ENCODE measurements around the gene ALAS1. TPM values are rescaled to one million over a fixed set of nuclear protein-coding genes. Genes with fewer than 3 reads are reported as not detected.

The ALAS1 gene
- total and polyA plus RNA-seq, 2 experiments from 2014 or later: 30.4 to 33.9 TPM

DNA sequence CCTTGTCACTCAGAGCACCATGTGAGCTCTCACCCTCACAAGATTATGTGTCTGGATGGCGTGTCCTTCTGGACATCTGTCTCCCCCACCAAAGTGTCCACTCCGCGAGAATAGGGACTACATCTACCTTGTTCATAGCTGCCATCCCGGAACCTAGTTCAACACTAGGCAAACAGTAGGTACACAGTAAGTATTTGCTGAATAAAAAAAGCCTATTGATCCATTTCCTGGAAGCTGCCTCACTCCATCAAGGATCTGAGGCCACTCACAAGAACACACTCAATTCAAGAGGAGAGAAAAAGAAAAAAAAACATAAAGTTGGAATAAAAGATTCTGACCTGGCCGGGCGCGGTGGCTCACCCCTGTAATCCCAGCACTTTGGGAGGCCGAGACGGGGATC lies 11.2 kb upstream of the ALAS1 start:
- no peaks in the 10 kb centered on the region for H3K9me2 ChIP-seq (ENCODE audit: insufficient read depth)
- DNase-seq: no peak
- in situ Hi-C loops (cut with MboI): no loop called here
- H3K27ac ChIP-seq: no peak overlapping the region
- no peaks in the 10 kb centered on the region for H3K27me3 ChIP-seq (replicated peaks; ENCODE audit: insufficient read depth)
- no peaks in the 10 kb centered on the region for H3K79me2 ChIP-seq (ENCODE audit: insufficient read depth)
- H2AFZ ChIP-seq: no peak overlapping the region
- H3K9me3 ChIP-seq (ENCODE audit: low read depth): no peaks in the 10 kb centered on the region
- H3K4me3 ChIP-seq: no peak overlapping the region
- H3K36me3 ChIP-seq (ENCODE audit: low read depth): no peaks in the 10 kb centered on the region
- 89 to 92% methylated on average over 9 of the region's 9 CpGs for WGBS, 2 experiments (ENCODE audit: low coverage in 1 of 2, low lambda C conversion rate in 2 of 2, missing lambda C conversion rate in 2 of 2)
- H3K9ac ChIP-seq: no peak overlapping the region
- H3K4me2 ChIP-seq (ENCODE audit: unreplicated experiment): no peak overlapping the region
- H3F3A ChIP-seq (ENCODE audit: insufficient read depth): no peaks in the 10 kb centered on the region
- TF ChIP-seq EZH2phosphoT487 (IDR thresholded peaks at IDR 0.05; ENCODE audit: insufficient read depth, low read depth) (no peak), EZH2 (IDR thresholded peaks at IDR 0.05; ENCODE audit: insufficient read depth, poor library complexity, severe bottlenecking) (no peak)
- H3K4me1 ChIP-seq (ENCODE audit: insufficient read depth): peaks cover 11% of the 10 kb centered on the region
- no peaks in the 10 kb centered on the region for H4K20me1 ChIP-seq (ENCODE audit: insufficient read depth)

DNA sequence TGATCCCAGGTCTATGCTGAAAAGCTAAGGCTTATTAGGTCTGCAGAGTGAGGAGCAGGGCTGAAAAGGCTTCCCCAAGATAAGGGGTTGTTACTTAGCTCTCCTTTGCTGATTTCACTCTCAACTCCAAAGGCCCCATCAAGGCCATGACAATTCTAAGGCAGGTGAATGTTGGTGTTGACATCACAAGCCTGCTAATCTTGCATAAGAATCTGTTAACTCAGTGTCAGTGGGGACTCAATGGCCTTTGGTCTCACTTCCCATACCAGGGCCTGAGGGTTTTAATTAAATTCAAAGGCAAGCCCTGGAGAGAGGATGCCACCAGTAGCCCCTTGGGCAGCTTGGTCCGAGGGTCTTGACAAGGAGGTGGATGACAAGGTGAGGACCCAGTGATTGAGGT lies 9.4 kb upstream of the ALAS1 start:
- no peak overlapping the region for H3K27ac ChIP-seq
- no peak overlapping the region for H3K4me3 ChIP-seq
- no peaks in the 10 kb centered on the region for H3K9me2 ChIP-seq (ENCODE audit: insufficient read depth)
- no peaks in the 10 kb centered on the region for H3K9me3 ChIP-seq (ENCODE audit: low read depth)
- no peaks in the 10 kb centered on the region for H3K27me3 ChIP-seq (replicated peaks; ENCODE audit: insufficient read depth)
- no peak for DNase-seq
- in situ Hi-C loops (cut with MboI): no loop called here
- peaks cover 14% of the 10 kb centered on the region for H3K4me1 ChIP-seq (ENCODE audit: insufficient read depth)
- no peak overlapping the region for H3K4me2 ChIP-seq (ENCODE audit: unreplicated experiment)
- H3F3A ChIP-seq (ENCODE audit: insufficient read depth): no peaks in the 10 kb centered on the region
- no peak overlapping the region for H3K9ac ChIP-seq
- WGBS, 2 experiments (ENCODE audit: low coverage in 1 of 2, low lambda C conversion rate in 2 of 2, missing lambda C conversion rate in 2 of 2): 89 to 100% methylated on average over 1 of the region's 1 CpG
- no peak overlapping the region for H2AFZ ChIP-seq
- no peaks in the 10 kb centered on the region for H4K20me1 ChIP-seq (ENCODE audit: insufficient read depth)
- TF ChIP-seq EZH2 (IDR thresholded peaks at IDR 0.05; ENCODE audit: insufficient read depth, poor library complexity, severe bottlenecking): no peak
- no peak for TF ChIP-seq EZH2phosphoT487 (IDR thresholded peaks at IDR 0.05; ENCODE audit: insufficient read depth, low read depth)
- no peaks in the 10 kb centered on the region for H3K36me3 ChIP-seq (ENCODE audit: low read depth)
- H3K79me2 ChIP-seq (ENCODE audit: insufficient read depth): no peaks in the 10 kb centered on the region

DNA sequence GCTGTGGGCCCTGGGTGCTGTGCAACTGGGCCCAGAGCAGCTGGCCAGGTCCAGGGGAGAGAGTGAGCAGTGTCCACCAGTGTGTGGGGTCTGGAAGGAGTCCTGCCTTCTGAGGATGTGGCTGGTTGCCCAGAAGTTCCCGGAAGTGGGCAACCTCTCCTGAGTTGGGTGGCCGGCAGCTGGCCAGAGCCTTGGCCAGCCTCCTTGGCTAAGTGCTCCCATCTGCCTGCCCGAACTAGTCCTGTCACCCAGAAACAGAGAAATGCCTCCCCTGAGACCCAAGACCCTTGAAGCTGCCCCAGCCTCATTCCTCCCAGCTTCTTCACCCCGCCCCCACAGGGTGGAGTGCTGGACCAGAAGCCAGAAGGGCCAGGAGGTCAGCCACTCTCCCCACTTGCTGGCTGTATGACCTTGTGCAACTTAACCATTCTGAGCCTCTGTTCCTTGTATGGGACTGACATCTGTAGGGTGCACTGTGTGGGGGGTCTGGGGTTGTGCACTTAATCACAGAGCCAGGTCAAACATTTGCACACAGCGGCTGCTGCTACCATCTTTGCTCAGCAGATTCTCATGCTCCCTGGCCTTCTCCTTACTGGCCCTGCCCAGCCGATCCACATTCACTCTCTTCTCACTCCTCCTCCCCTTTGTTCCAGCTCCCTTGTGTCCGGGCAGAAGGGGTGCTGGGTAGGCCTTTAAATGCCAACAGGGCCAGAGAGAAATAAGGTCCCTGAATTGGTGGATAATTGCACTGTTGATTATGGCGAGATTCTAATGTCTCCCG lies 7.5 kb upstream of the ALAS1 start:
- no peak overlapping the region for H3K4me3 ChIP-seq
- WGBS, 2 experiments (ENCODE audit: low coverage in 1 of 2, low lambda C conversion rate in 2 of 2, missing lambda C conversion rate in 2 of 2): 28 to 41% methylated on average over 7 to 9 of the region's 9 CpGs
- peak overlapping the region; percentile 21 for H3K4me2 ChIP-seq (ENCODE audit: unreplicated experiment)
- no peaks in the 10 kb centered on the region for H3K36me3 ChIP-seq (ENCODE audit: low read depth)
- H3K4me1 ChIP-seq (ENCODE audit: insufficient read depth): peaks cover 15% of the 10 kb centered on the region
- no peaks in the 10 kb centered on the region for H3K79me2 ChIP-seq (ENCODE audit: insufficient read depth)
- peak; percentile 62 for DNase-seq
- no peak overlapping the region for H3K9ac ChIP-seq
- H3K27ac ChIP-seq: no peak overlapping the region
- H3K9me3 ChIP-seq (ENCODE audit: low read depth): no peaks in the 10 kb centered on the region
- H3F3A ChIP-seq (ENCODE audit: insufficient read depth): 0 out of 2 replicates have a peak, but pooled peaks cover 1% of the 10 kb centered on the region
- no peaks in the 10 kb centered on the region for H3K27me3 ChIP-seq (replicated peaks; ENCODE audit: insufficient read depth)
- no peak for TF ChIP-seq EZH2phosphoT487 (IDR thresholded peaks at IDR 0.05; ENCODE audit: insufficient read depth, low read depth)
- no peak for TF ChIP-seq EZH2 (IDR thresholded peaks at IDR 0.05; ENCODE audit: insufficient read depth, poor library complexity, severe bottlenecking)
- H3K9me2 ChIP-seq (ENCODE audit: insufficient read depth): no peaks in the 10 kb centered on the region
- no peak overlapping the region for H2AFZ ChIP-seq
- no peaks in the 10 kb centered on the region for H4K20me1 ChIP-seq (ENCODE audit: insufficient read depth)
- in situ Hi-C loops (cut with MboI): no loop called here

DNA sequence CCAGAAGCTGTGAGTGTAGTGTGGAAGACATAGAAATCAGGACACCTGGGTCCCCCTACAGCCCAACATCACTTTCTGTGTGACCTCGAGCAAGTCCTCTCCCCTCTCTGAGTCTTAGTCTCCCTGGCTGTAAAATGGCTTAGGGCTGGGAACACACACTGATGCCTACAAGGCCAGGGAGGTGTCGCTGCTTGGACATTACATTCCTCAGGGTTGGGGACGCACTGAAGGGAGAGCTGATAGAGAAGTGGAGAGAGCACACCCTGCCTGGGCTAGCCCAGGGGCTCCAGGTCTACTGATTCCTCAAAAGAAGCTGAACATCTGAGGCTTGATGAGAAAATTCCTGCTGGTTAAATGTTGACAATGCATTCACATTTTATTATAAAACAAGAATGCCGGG lies 6.3 kb upstream of the ALAS1 start:
- no peak overlapping the region for H3K27ac ChIP-seq
- H3K9ac ChIP-seq: no peak overlapping the region
- in situ Hi-C loops (cut with MboI): no loop called here
- H3K4me1 ChIP-seq (ENCODE audit: insufficient read depth): peaks cover 24% of the 10 kb centered on the region
- H3K27me3 ChIP-seq (replicated peaks; ENCODE audit: insufficient read depth): no peaks in the 10 kb centered on the region
- H3K9me3 ChIP-seq (ENCODE audit: low read depth): no peaks in the 10 kb centered on the region
- TF ChIP-seq EZH2 (IDR thresholded peaks at IDR 0.05; ENCODE audit: insufficient read depth, poor library complexity, severe bottlenecking): no peak
- TF ChIP-seq EZH2phosphoT487 (IDR thresholded peaks at IDR 0.05; ENCODE audit: insufficient read depth, low read depth): no peak
- no peak overlapping the region for H3K4me2 ChIP-seq (ENCODE audit: unreplicated experiment)
- no peak overlapping the region for H3K4me3 ChIP-seq
- DNase-seq: no peak
- no peaks in the 10 kb centered on the region for H3K79me2 ChIP-seq (ENCODE audit: insufficient read depth)
- no peak overlapping the region for H2AFZ ChIP-seq
- peaks cover 12% of the 10 kb centered on the region for H3F3A ChIP-seq (ENCODE audit: insufficient read depth)
- WGBS, 2 experiments (ENCODE audit: low coverage in 1 of 2, low lambda C conversion rate in 2 of 2, missing lambda C conversion rate in 2 of 2): 77 to 80% methylated on average over 4 of the region's 4 CpGs
- no peaks in the 10 kb centered on the region for H4K20me1 ChIP-seq (ENCODE audit: insufficient read depth)
- no peaks in the 10 kb centered on the region for H3K9me2 ChIP-seq (ENCODE audit: insufficient read depth)
- H3K36me3 ChIP-seq (ENCODE audit: low read depth): no peaks in the 10 kb centered on the region
